Raji (cell line): Measurements from ENCODE around the gene LRRC1.

Source experiments
- POLR2A ChIP-seq: IDR thresholded peaks from 2 replicates; pipeline ENCODE4 v1.6.1; 2011; ENCODE audit warnings: low read depth, low read length, control low read depth; ENCODE audit not compliant: insufficient read depth

The LRRC1 gene

DNA sequence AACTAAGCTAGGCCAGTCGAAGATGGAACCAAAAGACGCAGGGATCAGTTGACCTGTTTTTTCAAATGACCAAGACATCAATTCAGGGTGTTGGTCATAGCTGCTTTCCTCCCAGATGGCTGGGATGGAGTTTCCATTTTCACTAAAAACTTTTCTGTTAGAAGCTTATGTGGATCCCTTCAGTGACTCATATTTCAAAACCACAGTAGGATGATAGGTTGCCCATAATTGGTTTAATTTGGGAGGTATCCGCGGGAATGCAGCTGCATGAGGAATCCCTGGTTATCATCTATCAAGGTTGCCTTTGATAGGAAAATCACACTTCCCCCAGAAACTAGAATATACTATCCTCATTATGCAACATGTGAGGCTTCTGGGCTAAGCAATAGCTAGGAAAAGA, 165.5 kb downstream of the LRRC1 start:
- TF ChIP-seq POLR2A: no peak

DNA sequence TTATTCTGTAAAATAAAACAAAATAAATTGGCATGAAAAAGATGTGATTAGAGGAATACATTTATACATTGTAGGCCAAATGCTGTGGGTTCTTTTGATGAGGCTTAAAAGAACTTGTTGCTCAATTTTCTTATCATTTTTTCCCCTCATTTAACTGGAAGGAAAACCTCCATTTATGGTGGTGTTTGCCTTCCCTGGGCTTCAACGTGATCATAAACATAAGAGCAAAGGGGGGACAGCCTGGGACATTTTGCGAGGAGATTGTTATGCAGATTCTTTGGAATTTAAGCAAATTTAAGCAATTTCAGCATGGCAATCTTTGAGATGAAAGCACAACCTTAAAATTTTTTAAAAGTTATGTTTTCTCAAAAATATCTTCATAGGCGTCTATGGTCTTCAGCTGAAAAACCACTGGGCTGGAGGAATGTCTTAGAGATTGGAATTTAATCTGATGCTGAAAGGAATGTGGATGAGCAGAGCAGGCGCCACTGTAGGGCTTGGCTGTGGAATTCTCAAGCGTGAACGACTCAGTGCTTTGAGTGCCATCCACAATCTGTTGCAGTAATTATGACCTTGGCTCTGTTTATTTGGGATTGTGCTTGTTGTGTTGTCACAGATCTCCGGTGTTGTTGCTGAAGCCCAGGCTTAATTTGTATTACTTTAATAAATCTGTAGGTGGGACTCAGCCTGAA, 167.0 kb downstream of the LRRC1 start:
- TF ChIP-seq POLR2A: no peak

GRCh38 chr6:53962646-53963045, 167.8 kb downstream of the LRRC1 start:
- TF ChIP-seq POLR2A: no peak

DNA sequence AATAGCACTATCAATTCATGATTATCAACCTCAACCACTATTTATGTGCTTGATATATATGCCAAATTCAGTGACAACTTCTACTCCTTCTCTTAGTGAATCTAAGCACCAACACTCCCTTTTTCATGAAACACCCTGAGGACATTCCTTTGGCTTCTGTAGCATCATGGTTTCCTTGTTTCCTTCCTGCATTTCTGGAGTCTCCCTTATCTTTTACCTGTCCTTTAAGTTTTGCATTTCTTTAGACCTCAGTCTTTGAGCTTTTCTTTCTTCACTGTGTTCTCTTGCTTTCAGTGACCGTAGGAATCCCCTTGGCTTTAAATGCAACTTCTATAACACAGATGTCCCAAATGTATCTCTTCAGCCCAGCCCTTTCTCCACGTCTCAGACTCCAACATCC, 172.6 kb downstream of the LRRC1 start:
- TF ChIP-seq POLR2A: no peak
